ACC112 (cell line): ENCODE results near the gene AS3MT.

Experiments used
- H2AFZ ChIP-seq: fragments of 200-600 bp; sonication (generic); one replicate; pipeline ENCODE4 v1.6.0; 2017; ENCODE audit warnings: antibody characterized with exemption, low read length; ENCODE audit not compliant: unreplicated experiment
- H3K27ac ChIP-seq: fragments of 200-600 bp; sonication (generic); 2 replicates; pipeline ENCODE4 v1.5.1; 2014; ENCODE audit warnings: low read depth, mild to moderate bottlenecking, antibody characterized with exemption, low read length, moderate library complexity
- H3K27me3 ChIP-seq: fragments of 200-600 bp; sonication (generic); 2 replicates; pipeline ENCODE4 v1.6.1; 2014; ENCODE audit warnings: mild to moderate bottlenecking, antibody characterized with exemption, low read length, moderate library complexity, mixed read lengths; ENCODE audit not compliant: insufficient read depth
- H3K36me3 ChIP-seq: fragments of 200-600 bp; sonication (generic); 2 replicates; pipeline ENCODE4 v1.6.1; 2016; ENCODE audit warnings: mild to moderate bottlenecking, antibody characterized with exemption, low read length, moderate library complexity, mixed read lengths; ENCODE audit not compliant: insufficient read depth
- H3K4me1 ChIP-seq: fragments of 200-600 bp; sonication (generic); one replicate; pipeline ENCODE4 v1.6.1; 2016; ENCODE audit warnings: low read length, mixed read lengths; ENCODE audit not compliant: insufficient read depth, unreplicated experiment, control insufficient read depth
- H3K4me3 ChIP-seq: fragments of 200-600 bp; sonication (generic); 2 replicates; pipeline ENCODE4 v1.5.1; 2014; ENCODE audit warnings: mild to moderate bottlenecking, low read depth, low read length
- H3K79me2 ChIP-seq: fragments of 200-600 bp; sonication (generic); one replicate; pipeline ENCODE4 v1.6.0; 2016; ENCODE audit warnings: low read length; ENCODE audit not compliant: control insufficient read depth, unreplicated experiment, insufficient read depth

AS3MT gene

GRCh38 chr10:102894466-102895213 is 25.4 kb downstream of the AS3MT start:
- Histone ChIP-seq H3K79me2 (no peaks in the 10 kb centered on the region), H3K27ac (no peak overlapping the region), H3K4me3 (no peak overlapping the region), H2AFZ (no peak overlapping the region), H3K36me3 (no peaks in the 10 kb centered on the region), H3K27me3 (no peaks in the 10 kb centered on the region), H3K4me1 (no peaks in the 10 kb centered on the region)

GRCh38 chr10:102900006-102900405 is 30.7 kb downstream of the AS3MT start:
- Histone ChIP-seq H2AFZ (no peak overlapping the region), H3K79me2 (no peaks in the 10 kb centered on the region), H3K36me3 (no peaks in the 10 kb centered on the region), H3K4me3 (no peak overlapping the region), H3K4me1 (no peaks in the 10 kb centered on the region), H3K27me3 (no peaks in the 10 kb centered on the region), H3K27ac (no peak overlapping the region)

- H3K4me1 ChIP-seq: no peaks in the 10 kb centered on the region
- H2AFZ ChIP-seq: no peak overlapping the region
- H3K27ac ChIP-seq: no peak overlapping the region
These were observed 35.1 kb downstream of the AS3MT start for GRCh38 chr10:102904346-102904745.

GRCh38 chr10:102906507-102906906 is 37.2 kb downstream of the AS3MT start:
- H3K27me3 ChIP-seq: no peaks in the 10 kb centered on the region
- H3K27ac ChIP-seq: no peak overlapping the region

More at GRCh38 chr10:102904346-102904745, 35.1 kb downstream of the AS3MT start:
- Histone ChIP-seq H3K27me3 (no peaks in the 10 kb centered on the region), H3K79me2 (no peaks in the 10 kb centered on the region), H3K4me3 (no peak overlapping the region), H3K36me3 (no peaks in the 10 kb centered on the region)

GRCh38 chr10:102914781-102915180 is 45.5 kb downstream of the AS3MT start:
- H3K4me1 ChIP-seq: peaks cover 3% of the 10 kb centered on the region
- no peak overlapping the region for H3K4me3 ChIP-seq
- no peak overlapping the region for H2AFZ ChIP-seq
- H3K27me3 ChIP-seq: 0 out of 2 replicates have a peak, but pooled peaks cover 4% of the 10 kb centered on the region
- no peak overlapping the region for H3K27ac ChIP-seq
- H3K79me2 ChIP-seq: no peaks in the 10 kb centered on the region
- no peaks in the 10 kb centered on the region for H3K36me3 ChIP-seq

More at GRCh38 chr10:102906507-102906906, 37.2 kb downstream of the AS3MT start:
- no peaks in the 10 kb centered on the region for H3K79me2 ChIP-seq
- H3K36me3 ChIP-seq: no peaks in the 10 kb centered on the region
- H3K4me1 ChIP-seq: no peaks in the 10 kb centered on the region
- H3K4me3 ChIP-seq: no peak overlapping the region
- no peak overlapping the region for H2AFZ ChIP-seq

- Histone ChIP-seq H3K27ac (no peak overlapping the region), H3K27me3 (0 out of 2 replicates have a peak, but pooled peaks cover 4% of the 10 kb centered on the region), H3K36me3 (no peaks in the 10 kb centered on the region), H3K4me3 (no peak overlapping the region; the same call in 1 of the 2 replicates), H2AFZ (no peak overlapping the region), H3K79me2 (no peaks in the 10 kb centered on the region), H3K4me1 (peaks cover 17% of the 10 kb centered on the region)
These were observed 46.9 kb downstream of the AS3MT start for GRCh38 chr10:102916173-102916572.

- no peaks in the 10 kb centered on the region for H3K27me3 ChIP-seq
- H3K4me3 ChIP-seq: peak overlapping the region; percentile 81
- no peaks in the 10 kb centered on the region for H3K36me3 ChIP-seq
- H3K4me1 ChIP-seq: peaks cover 21% of the 10 kb centered on the region
- H3K79me2 ChIP-seq: no peaks in the 10 kb centered on the region
- H2AFZ ChIP-seq: peak overlapping the region; percentile 86
- peak overlapping the region; percentile 46; the same call in 1 of the 2 replicates for H3K27ac ChIP-seq
These were observed 48.2 kb downstream of the AS3MT start for GRCh38 chr10:102917314-102917961.

GRCh38 chr10:102917962-102918816 is 48.9 kb downstream of the AS3MT start, which contains the start of gene CNNM2:
Gene CNNM2 (plus strand): TSS chr10:102918294. CDS start chr10:102918481, 187 bp downstream.
- peak within 1 kb of the TSS; percentile 46; the same call in 1 of the 2 replicates for H3K27ac ChIP-seq
- H3K36me3 ChIP-seq: no peaks in the 10 kb centered on the region
- no peaks in the 10 kb centered on the region for H3K79me2 ChIP-seq
- H3K4me1 ChIP-seq: peaks cover 21% of the 10 kb centered on the region
- peak within 1 kb of the TSS; percentile 81 for H3K4me3 ChIP-seq
- peak within 1 kb of the TSS; percentile 86 for H2AFZ ChIP-seq
- no peaks in the 10 kb centered on the region for H3K27me3 ChIP-seq

GRCh38 chr10:102918817-102919245 is 49.6 kb downstream of the AS3MT start:
- H3K4me1 ChIP-seq: peaks cover 21% of the 10 kb centered on the region
- H3K4me3 ChIP-seq: peak overlapping the region; percentile 81
- no peaks in the 10 kb centered on the region for H3K79me2 ChIP-seq
- peak overlapping the region; percentile 62 for H2AFZ ChIP-seq
- H3K27ac ChIP-seq: no peak overlapping the region
- no peaks in the 10 kb centered on the region for H3K27me3 ChIP-seq
- no peaks in the 10 kb centered on the region for H3K36me3 ChIP-seq

- no peaks in the 10 kb centered on the region for H3K27me3 ChIP-seq
These were observed 50.1 kb downstream of the AS3MT start for GRCh38 chr10:102919246-102919959.

More at GRCh38 chr10:102919246-102919959, 50.1 kb downstream of the AS3MT start:
- no peak overlapping the region for H3K27ac ChIP-seq
- H3K79me2 ChIP-seq: no peaks in the 10 kb centered on the region
- peak overlapping the region; percentile 81 for H3K4me3 ChIP-seq
- H2AFZ ChIP-seq: peak overlapping the region; percentile 62
- no peaks in the 10 kb centered on the region for H3K36me3 ChIP-seq
- H3K4me1 ChIP-seq: peaks cover 21% of the 10 kb centered on the region
